ENCODE measurements around the gene NR1H3. TPM values are rescaled to one million over a fixed set of nuclear protein-coding genes. Genes with fewer than 3 reads are reported as not detected.

Gene NR1H3
- total and polyA plus RNA-seq, 2 of the 4 experiments (the other 2 are of a cell fraction) = 9.1 to 13.6 TPM

- Histone ChIP-seq H3K18ac (ENCODE audit: low read depth, low read length) (no peak overlapping the region), H3K4ac (ENCODE audit: low read depth, low read length) (peak overlapping the region; percentile 96)
- WGBS, 2 experiments (ENCODE audit: extremely low coverage in 2 of 2, insufficient read length in 1 of 2) = 75% methylated on average over 2 of the region's 6 CpGs; no CpG with 5 or more reads in 1 of the 2 experiments
Measured at GRCh38 chr11:47267876-47268275, 10.1 kb downstream of the NR1H3 start.

More at GRCh38 chr11:47267876-47268275, 10.1 kb downstream of the NR1H3 start:
- Histone ChIP-seq H3K4me3 (ENCODE audit: insufficient read depth, low read depth, low read length) (no peak overlapping the region), H3K9me3 (ENCODE audit: control insufficient read depth, insufficient read depth, low read length) (no peaks in the 10 kb centered on the region), H3K27ac (ENCODE audit: insufficient read depth, low read length) (peak overlapping the region; percentile 98; the same call in 1 of the 2 replicates), H3K14ac (replicated peaks; ENCODE audit: low read depth, low read length) (peak overlapping the region; percentile 97), H3K9ac (ENCODE audit: low read depth, low read length) (no peak overlapping the region), H3K4me1 (ENCODE audit: control insufficient read depth, insufficient read depth, low read length) (peaks cover 23% of the 10 kb centered on the region), H4K20me1 (ENCODE audit: insufficient read depth, low read length) (peaks cover 24% of the 10 kb centered on the region), H2BK5ac (ENCODE audit: low read depth, low read length, poor library complexity, severe bottlenecking) (peak overlapping the region; percentile 93), H3K4me2 (ENCODE audit: low read depth, low read length) (no peak overlapping the region), H2AFZ (replicated peaks; ENCODE audit: low read length, poor library complexity) (peak overlapping the region; percentile 92), H2BK20ac (ENCODE audit: low read depth, low read length) (peak overlapping the region; percentile 91; the same call in 1 of the 2 replicates), H4K5ac (ENCODE audit: low read depth, low read length) (peak overlapping the region; percentile 97), H3K36me3 (ENCODE audit: control insufficient read depth, insufficient read depth, low read length) (no peaks in the 10 kb centered on the region), H2AK9ac (replicated peaks; ENCODE audit: low read depth, low read length, poor library complexity) (peak overlapping the region; percentile 75), H2BK15ac (ENCODE audit: low read depth, low read length) (peak overlapping the region; percentile 58; the same call in 2 of the 3 replicates), H2AK5ac (ENCODE audit: low read depth, low read length) (peak overlapping the region; percentile 82), H3K23ac (ENCODE audit: low read depth, low read length) (peak overlapping the region; percentile 94; the same call in 1 of the 2 replicates), H3K79me1 (ENCODE audit: low read depth in 1 of 2, low read length in 2 of 2) (peaks cover 19 to 40% of the 10 kb centered on the region in 2 experiments), H2BK120ac (ENCODE audit: low read depth, low read length) (peak overlapping the region; percentile 89), H4K91ac (ENCODE audit: insufficient read depth, low read depth, low read length) (peak overlapping the region; percentile 94), H3K56ac (ENCODE audit: extremely low read depth, insufficient read depth, low read length) (no peak overlapping the region), H3K9me1 (ENCODE audit: insufficient read depth, low read length) (peaks cover 29% of the 10 kb centered on the region), H4K8ac (ENCODE audit: low read depth in 2 of 2, low read length in 2 of 2) (peak overlapping the region; percentile 96; a peak in 3 of 4 replicates), H3K27me3 (ENCODE audit: control insufficient read depth, insufficient read depth, low read length) (no peaks in the 10 kb centered on the region)
- intact Hi-C loops (cut with micrococcal nuclease) = no loop called here
- BruUV-seq (replicated peaks) = no TSS peak
- ChIA-PET POLR2A (ENCODE audit: unreplicated experiment) (no interaction called here), CTCF (interaction anchor here (1.0 kb wide), 1 partner anchor 9 kb away, joined by 3 read pairs; no protein-coding TSS in a partner anchor)
- ATAC-seq (ENCODE audit: low read depth) (no peak), DNase-seq (no peak)
- in situ Hi-C loops (cut with MboI; ENCODE audit: low sequenced_read_pairs) = no loop called here
- dilution Hi-C loops (cut with HindIII; ENCODE audit: low sequenced_read_pairs, unreplicated experiment) = no loop called here
- TF ChIP-seq RCOR1 (IDR thresholded peaks at IDR 0.05; ENCODE audit: insufficient replicate concordance, low read length) = no peak
- no peak for TF ChIP-seq MAFK (IDR thresholded peaks at IDR 0.05; ENCODE audit: low read depth, low read length)
- no peak for TF ChIP-seq RFX5 (IDR thresholded peaks at IDR 0.05; ENCODE audit: low read depth, low read length)
- TF ChIP-seq SMC3 (IDR thresholded peaks at IDR 0.05; ENCODE audit: low read depth, low read length) = no peak
- TF ChIP-seq, protein P1, sequence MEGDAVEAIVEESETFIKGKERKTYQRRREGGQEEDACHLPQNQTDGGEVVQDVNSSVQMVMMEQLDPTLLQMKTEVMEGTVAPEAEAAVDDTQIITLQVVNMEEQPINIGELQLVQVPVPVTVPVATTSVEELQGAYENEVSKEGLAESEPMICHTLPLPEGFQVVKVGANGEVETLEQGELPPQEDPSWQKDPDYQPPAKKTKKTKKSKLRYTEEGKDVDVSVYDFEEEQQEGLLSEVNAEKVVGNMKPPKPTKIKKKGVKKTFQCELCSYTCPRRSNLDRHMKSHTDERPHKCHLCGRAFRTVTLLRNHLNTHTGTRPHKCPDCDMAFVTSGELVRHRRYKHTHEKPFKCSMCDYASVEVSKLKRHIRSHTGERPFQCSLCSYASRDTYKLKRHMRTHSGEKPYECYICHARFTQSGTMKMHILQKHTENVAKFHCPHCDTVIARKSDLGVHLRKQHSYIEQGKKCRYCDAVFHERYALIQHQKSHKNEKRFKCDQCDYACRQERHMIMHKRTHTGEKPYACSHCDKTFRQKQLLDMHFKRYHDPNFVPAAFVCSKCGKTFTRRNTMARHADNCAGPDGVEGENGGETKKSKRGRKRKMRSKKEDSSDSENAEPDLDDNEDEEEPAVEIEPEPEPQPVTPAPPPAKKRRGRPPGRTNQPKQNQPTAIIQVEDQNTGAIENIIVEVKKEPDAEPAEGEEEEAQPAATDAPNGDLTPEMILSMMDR (conservative IDR thresholded peaks at IDR 0.05; ENCODE audit: low read depth, low read length) = no peak
